GM06990 (cell line): Measurements from ENCODE around the gene NFATC2IP.

Experiments
- DNase-seq: peaks from one replicate; pipeline ENCODE4 v3.0.0-alpha.2; 2011; ENCODE audit not compliant: insufficient read length; ENCODE audit errors: extremely low read depth
- H3K27me3 ChIP-seq: replicated peaks from 2 replicates; pipeline ENCODE4 v1.6.0; 2011; ENCODE audit warnings: low read length; ENCODE audit not compliant: control insufficient read depth, insufficient read depth
- H3K36me3 ChIP-seq: 2 replicates; pipeline ENCODE4 v1.5.1; 2011; ENCODE audit warnings: low read length; ENCODE audit not compliant: control insufficient read depth, insufficient read depth
- H3K4me3 ChIP-seq: replicated peaks from 2 replicates; pipeline ENCODE4 v1.5.1; 2011; ENCODE audit warnings: low read depth, mild to moderate bottlenecking, control low read depth, low read length
- CTCF ChIP-seq: IDR thresholded peaks from 2 replicates; pipeline ENCODE4 v1.5.1; 2011; ENCODE audit warnings: low read length, control low read depth, mild to moderate bottlenecking, inconsistent platforms; ENCODE audit not compliant: insufficient read depth, poor library complexity, severe bottlenecking

The NFATC2IP gene

GRCh38 chr16:28913946-28914724 is 36.6 kb upstream of the NFATC2IP start:
- no peak for TF ChIP-seq CTCF
- Histone ChIP-seq H3K36me3 (peaks cover 33% of the 10 kb centered on the region), H3K4me3 (no peak overlapping the region), H3K27me3 (no peaks in the 10 kb centered on the region)
- DNase-seq, result no peak

- no peak overlapping the region for H3K4me3 ChIP-seq
- no peak for DNase-seq
- H3K36me3 ChIP-seq, result peaks cover 38% of the 10 kb centered on the region
- TF ChIP-seq CTCF, result no peak
- H3K27me3 ChIP-seq, result no peaks in the 10 kb centered on the region
These were observed 35.6 kb upstream of the NFATC2IP start for GRCh38 chr16:28915181-28915580.

- Histone ChIP-seq H3K36me3 (peaks cover 32% of the 10 kb centered on the region), H3K27me3 (no peaks in the 10 kb centered on the region), H3K4me3 (no peak overlapping the region)
- TF ChIP-seq CTCF, result no peak
- DNase-seq, result no peak
These were observed 33.6 kb upstream of the NFATC2IP start for GRCh38 chr16:28917095-28917494.

- Histone ChIP-seq H3K4me3 (no peak overlapping the region), H3K36me3 (peaks cover 28% of the 10 kb centered on the region), H3K27me3 (no peaks in the 10 kb centered on the region)
- DNase-seq, result no peak
- TF ChIP-seq CTCF, result no peak
These were observed 32.0 kb upstream of the NFATC2IP start for GRCh38 chr16:28918698-28919097.

GRCh38 chr16:28923231-28923587 is 27.5 kb upstream of the NFATC2IP start:
- DNase-seq, result no peak
- Histone ChIP-seq H3K4me3 (peak overlapping the region; percentile 52), H3K36me3 (peaks cover 11% of the 10 kb centered on the region), H3K27me3 (no peaks in the 10 kb centered on the region)
- no peak for TF ChIP-seq CTCF
